GM19099 (cell line): Measurements from ENCODE around the gene GHRL.

Experiments
- POLR2A ChIP-seq: IDR thresholded peaks from 3 replicates; pipeline ENCODE4 v1.6.1; 2011; ENCODE audit warnings: low read depth; ENCODE audit not compliant: insufficient read length; ENCODE audit errors: extremely low read depth

Gene GHRL

GRCh38 chr3:10312861-10313260, 20.1 kb upstream of the GHRL start:
- TF ChIP-seq POLR2A = no peak

DNA sequence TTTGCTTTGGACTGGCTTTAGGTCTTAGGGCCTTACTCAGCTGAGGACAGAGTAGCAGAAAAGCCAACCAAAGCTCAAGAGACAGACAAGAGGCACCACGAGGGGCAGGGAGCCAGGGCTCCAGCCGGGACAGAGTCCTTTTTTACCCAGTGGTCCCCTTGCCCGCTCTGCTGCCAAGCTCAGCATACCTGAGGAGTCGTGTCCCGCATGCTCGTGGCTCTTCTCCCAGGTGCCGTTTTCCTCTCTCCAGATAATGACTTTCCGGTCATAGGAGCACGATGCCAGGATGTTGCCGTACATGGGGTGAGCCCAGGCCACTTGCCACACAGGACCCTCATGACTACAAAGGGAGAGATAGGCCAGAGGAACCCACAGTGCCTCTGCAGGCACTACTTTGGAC, 19.6 kb upstream of the GHRL start:
- no peak for TF ChIP-seq POLR2A

DNA sequence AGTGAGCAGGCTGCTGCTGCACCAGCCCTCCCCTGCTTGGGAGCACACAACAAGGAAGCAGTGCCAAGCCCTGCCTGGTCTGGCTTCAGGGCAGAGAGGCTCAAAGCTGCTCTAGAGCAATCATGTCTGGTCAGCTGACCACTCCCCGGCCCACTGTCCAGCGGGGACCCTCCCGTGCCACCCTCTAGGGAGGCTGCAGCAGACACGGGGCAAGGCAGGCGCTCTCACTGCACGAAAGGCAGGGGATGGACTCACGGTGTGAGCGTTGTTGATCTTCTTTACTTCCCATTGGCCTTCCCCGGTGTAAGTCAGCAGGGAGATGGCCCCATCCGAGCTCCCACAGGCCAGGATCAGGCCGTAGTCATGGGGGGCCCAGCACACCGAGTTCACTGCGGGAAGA, 19.0 kb upstream of the GHRL start:
- TF ChIP-seq POLR2A = no peak

DNA sequence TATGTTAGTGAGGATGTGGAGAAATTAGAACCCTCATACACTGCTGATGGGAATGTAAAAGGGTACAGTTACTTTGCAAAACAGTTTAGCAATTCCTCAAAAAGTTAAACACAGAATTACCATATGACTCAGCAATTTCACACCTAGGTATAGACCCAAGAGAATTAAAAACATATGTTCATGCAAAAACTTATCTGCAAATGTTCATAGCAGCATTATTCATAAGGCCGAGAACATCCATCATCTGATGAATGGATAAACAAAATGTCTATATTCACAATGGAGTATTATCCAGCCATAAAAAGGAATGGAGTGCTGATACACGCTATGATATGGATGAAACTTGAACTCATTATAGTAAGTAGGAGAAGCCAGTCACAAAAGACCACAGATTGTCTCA, 17.8 kb upstream of the GHRL start:
- no peak for TF ChIP-seq POLR2A

DNA sequence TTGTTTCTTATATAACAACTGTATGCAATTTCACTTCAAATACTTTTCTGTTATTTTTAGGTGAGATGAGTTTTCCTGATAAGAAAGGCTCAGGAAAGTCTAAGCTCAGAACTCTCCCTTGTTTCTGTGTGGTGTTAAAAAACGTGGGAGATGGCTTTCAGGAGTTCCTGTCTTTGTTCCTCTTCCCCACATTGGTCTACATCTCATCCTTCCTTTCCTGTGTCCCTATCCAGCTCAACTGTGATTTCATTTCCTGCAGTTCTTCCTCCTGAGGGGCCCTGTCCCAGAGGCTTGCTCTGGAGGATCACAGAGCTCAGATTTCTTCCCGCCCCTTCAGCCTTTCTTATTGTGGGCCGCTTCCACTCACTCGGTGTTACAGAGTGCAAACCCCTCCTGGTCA, 17.0 kb upstream of the GHRL start:
- no peak for TF ChIP-seq POLR2A

GRCh38 chr3:10308678-10309077, 15.9 kb upstream of the GHRL start:
- no peak for TF ChIP-seq POLR2A

- no peak for TF ChIP-seq POLR2A
Observed at GRCh38 chr3:10306156-10306555, 13.4 kb upstream of the GHRL start.

- no peak for TF ChIP-seq POLR2A
Observed at GRCh38 chr3:10305331-10305902, 12.7 kb upstream of the GHRL start.

DNA sequence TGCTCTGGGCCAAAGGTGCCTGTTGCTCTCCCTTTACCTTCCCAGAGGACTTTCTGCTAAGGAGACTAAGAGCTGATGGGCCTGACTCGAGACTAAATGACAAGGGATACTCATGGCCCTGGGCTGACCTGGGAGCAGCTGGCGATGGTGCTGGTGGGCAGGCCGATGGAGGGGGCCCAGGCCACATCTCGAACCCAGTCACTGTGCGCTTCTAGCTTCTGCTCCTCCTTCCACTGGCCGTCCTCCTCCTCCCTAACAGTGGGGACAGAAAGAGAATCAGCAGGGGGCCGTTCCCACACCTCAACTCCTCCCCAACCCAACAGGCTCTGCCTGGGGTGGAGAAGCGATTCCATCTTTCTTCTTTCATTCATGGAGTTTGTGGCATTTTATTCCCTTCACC, 12.2 kb upstream of the GHRL start:
- no peak for TF ChIP-seq POLR2A

- no peak for TF ChIP-seq POLR2A
Observed at GRCh38 chr3:10303785-10304184, 11.0 kb upstream of the GHRL start.

- TF ChIP-seq POLR2A = no peak
Observed at GRCh38 chr3:10303105-10303504, 10.4 kb upstream of the GHRL start.

DNA sequence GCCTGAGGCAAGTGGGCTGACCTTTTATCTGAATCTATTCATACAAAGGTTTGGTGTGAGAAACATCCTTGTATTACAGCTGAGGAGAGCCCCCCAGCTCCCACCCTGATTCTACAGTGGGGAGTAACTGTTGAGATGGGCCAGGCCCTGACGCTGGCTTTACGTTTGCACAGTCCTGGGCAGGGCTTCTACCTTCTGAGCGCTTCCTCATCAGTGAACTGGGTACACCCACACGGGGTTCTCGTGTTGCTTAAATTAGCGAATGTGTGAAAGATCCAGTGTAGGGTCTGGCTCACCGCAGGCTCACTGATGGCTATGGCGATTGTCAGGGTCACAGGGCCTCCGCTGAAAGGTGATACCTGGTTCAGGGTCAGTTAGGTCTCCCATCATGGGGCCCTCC, 7.3 kb upstream of the GHRL start:
- TF ChIP-seq POLR2A = no peak

DNA sequence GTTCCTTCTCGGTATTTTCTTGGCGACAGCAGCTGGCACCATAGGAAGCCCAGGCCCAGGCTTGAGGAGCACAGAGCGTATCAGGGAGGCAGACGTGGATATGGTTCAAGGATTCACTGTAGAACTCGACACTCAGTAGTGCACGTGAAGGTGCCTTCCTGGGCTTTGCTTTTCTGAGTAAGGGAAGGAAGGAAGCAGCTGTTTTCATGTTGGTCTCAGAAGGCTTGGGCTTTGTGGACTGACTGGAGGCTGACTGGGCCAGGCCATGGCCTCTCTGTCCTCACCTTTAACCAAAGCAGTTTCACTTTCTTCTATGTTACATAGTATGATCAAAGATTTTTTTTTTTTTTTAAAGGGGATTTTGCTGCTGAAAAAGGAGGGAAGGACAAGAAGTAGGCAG, 6.9 kb upstream of the GHRL start:
- no peak for TF ChIP-seq POLR2A

DNA sequence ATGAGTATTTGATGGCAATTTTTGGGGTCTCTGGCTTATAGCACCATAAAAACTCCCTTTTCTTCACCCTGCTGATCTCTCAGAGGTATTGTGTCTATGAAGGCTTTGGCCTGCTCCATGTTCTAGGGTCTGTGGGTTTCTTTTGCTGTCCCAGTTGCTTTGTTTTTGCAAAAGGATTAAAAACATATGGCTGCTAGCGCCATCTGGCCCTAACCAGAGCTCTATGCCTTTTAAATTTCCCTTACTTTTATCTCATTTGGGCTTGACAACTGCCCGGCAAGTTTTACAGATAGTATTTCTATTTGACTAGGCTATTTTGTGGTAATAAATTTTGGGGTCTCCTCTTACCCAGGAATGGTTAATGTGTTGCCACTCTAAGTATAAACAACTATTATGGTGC, 6.4 kb upstream of the GHRL start:
- no peak for TF ChIP-seq POLR2A

GRCh38 chr3:10294030-10294586, 1.4 kb upstream of the GHRL start:
- TF ChIP-seq POLR2A = no peak

- no peak for TF ChIP-seq POLR2A
Observed at GRCh38 chr3:10291641-10292040, 1.1 kb downstream of the GHRL start.
